ENCODE results near the gene PGF. TPM values are rescaled to one million over a fixed set of nuclear protein-coding genes. Genes with fewer than 3 reads are reported as not detected.

Gene PGF
- total RNA-seq, 4 donors from 2014 or later: 9.7 to 10.5 (median 10.1) TPM; not detected in 1

DNA sequence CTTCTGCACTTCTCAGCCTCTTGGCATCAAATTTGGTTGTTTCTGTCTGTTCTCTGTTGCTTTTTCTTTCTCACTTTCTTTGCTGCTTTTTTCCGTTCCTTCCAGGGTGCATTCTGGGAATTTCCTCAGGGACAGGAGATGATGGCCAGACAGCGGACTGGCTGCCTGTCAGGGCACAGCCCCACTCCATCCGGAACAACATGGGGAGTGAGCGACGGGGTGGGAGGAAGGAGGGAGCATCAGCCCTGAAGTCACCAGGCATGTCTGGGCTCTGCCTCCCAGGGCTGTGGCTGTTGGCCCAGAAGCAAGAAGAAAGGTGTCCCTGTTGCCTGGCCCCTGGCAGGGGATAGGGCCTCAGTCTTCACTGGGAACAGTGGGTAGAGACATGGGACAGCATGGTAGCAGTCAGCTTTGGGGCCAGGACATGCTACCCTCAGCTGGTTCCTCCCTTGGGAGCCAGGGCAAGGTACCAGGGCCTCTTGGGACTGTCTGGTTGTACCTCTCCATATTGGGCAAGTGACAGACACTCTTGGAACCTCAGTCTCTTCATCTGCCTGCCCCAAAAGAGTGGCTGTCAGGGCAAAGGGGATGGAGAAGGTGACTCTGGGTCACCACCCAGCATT is 8.6 kb downstream of the PGF start:
- Histone ChIP-seq H3K4me1 (peaks cover 13 to 30% (median 24%) of the 10 kb centered on the region in 4 donors), H3K27me3 (no peaks in the 10 kb centered on the region), H3K4me3 (no peak overlapping the region), H3K9me3 (no peaks in the 10 kb centered on the region), H3K27ac (peak overlapping the region in 1 of 4 donors; percentile 3), H3K36me3 (no peaks in the 10 kb centered on the region)
- DNase-seq: no peak
- intact Hi-C loops (cut with DNase I; ENCODE audit: low total_unique reads) (loop anchor here (5.0 kb wide), 1 partner anchor 141 kb away; no protein-coding TSS in a partner anchor), in situ Hi-C loops (cut with MboI; ENCODE audit: low pct_ligation_motif_present in 1 of 4, low pct_unique_long_range_greater_than_20kb in 1 of 4, low sequenced_read_pairs in 3 of 4) (loop anchor here in 3 of 4 donors (10.0 to 25.0 kb wide), 3 partner anchors 128 to 141 kb away; no protein-coding TSS in a partner anchor)
- 24% methylated on average over 5 of the region's 5 CpGs; no CpG with 5 or more reads in 1 of the 2 donors for WGBS, 2 donors (ENCODE audit: low coverage in 1 of 2)
- TF ChIP-seq EP300 (IDR thresholded peaks at IDR 0.05; ENCODE audit: low read depth) (no peak), POLR2AphosphoS5 (IDR thresholded peaks at IDR 0.05) (no peak)
- TF ChIP-seq, protein P1, sequence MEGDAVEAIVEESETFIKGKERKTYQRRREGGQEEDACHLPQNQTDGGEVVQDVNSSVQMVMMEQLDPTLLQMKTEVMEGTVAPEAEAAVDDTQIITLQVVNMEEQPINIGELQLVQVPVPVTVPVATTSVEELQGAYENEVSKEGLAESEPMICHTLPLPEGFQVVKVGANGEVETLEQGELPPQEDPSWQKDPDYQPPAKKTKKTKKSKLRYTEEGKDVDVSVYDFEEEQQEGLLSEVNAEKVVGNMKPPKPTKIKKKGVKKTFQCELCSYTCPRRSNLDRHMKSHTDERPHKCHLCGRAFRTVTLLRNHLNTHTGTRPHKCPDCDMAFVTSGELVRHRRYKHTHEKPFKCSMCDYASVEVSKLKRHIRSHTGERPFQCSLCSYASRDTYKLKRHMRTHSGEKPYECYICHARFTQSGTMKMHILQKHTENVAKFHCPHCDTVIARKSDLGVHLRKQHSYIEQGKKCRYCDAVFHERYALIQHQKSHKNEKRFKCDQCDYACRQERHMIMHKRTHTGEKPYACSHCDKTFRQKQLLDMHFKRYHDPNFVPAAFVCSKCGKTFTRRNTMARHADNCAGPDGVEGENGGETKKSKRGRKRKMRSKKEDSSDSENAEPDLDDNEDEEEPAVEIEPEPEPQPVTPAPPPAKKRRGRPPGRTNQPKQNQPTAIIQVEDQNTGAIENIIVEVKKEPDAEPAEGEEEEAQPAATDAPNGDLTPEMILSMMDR (IDR thresholded peaks at IDR 0.05): peak in 3 of 5 experiments; percentile 20 to 42 (median 33)

DNA sequence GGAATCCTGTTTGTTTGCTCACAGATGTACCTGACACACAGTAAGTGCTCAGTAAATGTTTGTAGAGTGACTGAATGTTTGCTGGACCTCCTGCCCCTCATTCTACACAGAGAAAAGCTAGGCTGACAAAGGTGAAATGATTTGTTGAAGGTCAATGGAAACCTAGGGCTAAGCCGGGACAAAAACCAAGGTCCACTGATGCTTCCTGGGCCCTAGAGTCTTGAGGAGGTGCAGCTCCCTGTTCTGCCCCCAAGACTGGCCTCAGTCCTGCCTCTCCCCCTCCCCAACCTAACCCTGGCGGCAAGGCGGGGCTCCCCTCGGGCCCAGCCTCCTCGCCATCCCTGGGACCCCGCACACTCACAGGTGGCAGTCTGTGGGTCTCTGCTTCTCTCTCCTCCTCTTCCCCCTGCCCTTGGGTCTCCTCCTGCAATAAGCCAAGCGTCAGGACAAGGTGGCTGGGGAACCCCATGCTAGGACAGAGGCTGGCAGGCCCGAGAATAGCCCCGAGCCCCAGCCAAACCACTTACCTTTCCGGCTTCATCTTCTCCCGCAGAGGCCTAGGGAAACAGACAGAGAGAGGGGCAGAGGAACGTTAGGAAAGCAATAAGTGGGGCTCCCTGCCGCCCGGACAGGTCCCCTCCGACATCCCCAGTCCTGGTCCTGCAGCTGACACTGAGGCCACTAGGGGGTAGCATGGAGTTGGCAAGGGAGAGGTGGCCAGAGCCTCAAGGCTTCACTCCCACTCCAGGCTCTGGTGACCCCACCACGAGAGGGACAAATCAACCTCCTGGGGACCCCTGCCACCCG is 9.3 kb downstream of the PGF start:
- H3K27ac ChIP-seq: peak overlapping the region in 2 of 4 donors; percentile 3 to 24
- no peaks in the 10 kb centered on the region for H3K36me3 ChIP-seq
- H3K27me3 ChIP-seq: no peaks in the 10 kb centered on the region
- H3K9me3 ChIP-seq: no peaks in the 10 kb centered on the region
- peak; percentile 82 for DNase-seq
- H3K4me1 ChIP-seq: peaks cover 6 to 30% (median 22%) of the 10 kb centered on the region in 4 donors
- in situ Hi-C loops (cut with MboI; ENCODE audit: low pct_ligation_motif_present in 1 of 4, low pct_unique_long_range_greater_than_20kb in 1 of 4, low sequenced_read_pairs in 3 of 4) (loop anchor here in 3 of 4 donors (10.0 to 25.0 kb wide), 3 partner anchors 129 to 141 kb away; no protein-coding TSS in a partner anchor), intact Hi-C loops (cut with DNase I; ENCODE audit: low total_unique reads) (loop anchor here (5.0 kb wide), 1 partner anchor 141 kb away; no protein-coding TSS in a partner anchor)
- 47 to 50% methylated on average over 2 to 17 of the region's 17 CpGs for WGBS, 2 donors (ENCODE audit: low coverage in 1 of 2)
- TF ChIP-seq POLR2AphosphoS5 (IDR thresholded peaks at IDR 0.05) (no peak), EP300 (IDR thresholded peaks at IDR 0.05; ENCODE audit: low read depth) (no peak)
- TF ChIP-seq, protein P1 (IDR thresholded peaks at IDR 0.05): peak; percentile 89 to 94 (median 91)
- no peak overlapping the region for H3K4me3 ChIP-seq

DNA sequence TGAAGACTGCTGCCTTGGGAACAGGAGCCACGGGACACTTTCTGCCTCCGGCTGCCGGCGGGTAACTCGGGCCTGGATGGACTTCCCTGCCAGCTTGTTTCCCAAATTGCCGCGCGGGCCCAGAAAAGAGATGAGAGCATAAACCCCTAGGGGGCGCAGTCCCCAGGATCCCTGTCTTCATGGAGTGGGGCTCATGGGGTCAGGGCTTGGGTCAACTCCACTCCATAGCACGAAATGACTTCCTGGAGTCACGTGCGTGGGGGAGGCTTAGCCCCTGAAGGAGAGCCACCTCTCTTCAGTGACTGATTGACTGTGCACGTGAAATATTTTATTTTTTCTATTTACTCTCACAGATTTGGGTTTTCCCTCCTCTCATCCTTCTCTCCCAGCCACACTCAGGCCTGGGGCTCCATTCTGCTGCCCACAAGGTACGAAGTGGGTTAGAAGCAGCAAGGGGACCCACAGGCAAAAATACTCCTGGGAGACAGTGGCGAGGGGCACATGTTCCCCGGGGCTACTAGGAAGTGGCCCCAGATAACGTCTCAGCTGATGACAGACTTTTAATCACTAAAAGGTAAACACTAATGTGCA is 10.0 kb downstream of the PGF start:
- DNase-seq: peak; percentile 47
- H3K27me3 ChIP-seq: no peaks in the 10 kb centered on the region
- no peaks in the 10 kb centered on the region for H3K9me3 ChIP-seq
- TF ChIP-seq, protein P1 (IDR thresholded peaks at IDR 0.05): peak; percentile 22 to 44 (median 39)
- no peak for TF ChIP-seq POLR2A (IDR thresholded peaks at IDR 0.05)
- 81% methylated on average over 17 of the region's 17 CpGs; no CpG with 5 or more reads in 1 of the 2 donors for WGBS, 2 donors (ENCODE audit: low coverage in 1 of 2)
- H3K36me3 ChIP-seq: no peaks in the 10 kb centered on the region
- intact Hi-C loops (cut with DNase I; ENCODE audit: low total_unique reads): loop anchor here (5.0 kb wide), 1 partner anchor 142 kb away; no protein-coding TSS in a partner anchor
- in situ Hi-C loops (cut with MboI; ENCODE audit: low pct_ligation_motif_present in 1 of 4, low pct_unique_long_range_greater_than_20kb in 1 of 4, low sequenced_read_pairs in 3 of 4): loop anchor here in 3 of 4 donors (10.0 to 25.0 kb wide), 3 partner anchors 129 to 142 kb away; no protein-coding TSS in a partner anchor
- peaks cover 5 to 30% (median 18%) of the 10 kb centered on the region in 4 donors for H3K4me1 ChIP-seq
- H3K4me3 ChIP-seq: no peak overlapping the region
- no peak overlapping the region for H3K27ac ChIP-seq

Measured in transverse colon (tissue), 4 donors.